ENCODE measurements around the gene CEP72.

DNA sequence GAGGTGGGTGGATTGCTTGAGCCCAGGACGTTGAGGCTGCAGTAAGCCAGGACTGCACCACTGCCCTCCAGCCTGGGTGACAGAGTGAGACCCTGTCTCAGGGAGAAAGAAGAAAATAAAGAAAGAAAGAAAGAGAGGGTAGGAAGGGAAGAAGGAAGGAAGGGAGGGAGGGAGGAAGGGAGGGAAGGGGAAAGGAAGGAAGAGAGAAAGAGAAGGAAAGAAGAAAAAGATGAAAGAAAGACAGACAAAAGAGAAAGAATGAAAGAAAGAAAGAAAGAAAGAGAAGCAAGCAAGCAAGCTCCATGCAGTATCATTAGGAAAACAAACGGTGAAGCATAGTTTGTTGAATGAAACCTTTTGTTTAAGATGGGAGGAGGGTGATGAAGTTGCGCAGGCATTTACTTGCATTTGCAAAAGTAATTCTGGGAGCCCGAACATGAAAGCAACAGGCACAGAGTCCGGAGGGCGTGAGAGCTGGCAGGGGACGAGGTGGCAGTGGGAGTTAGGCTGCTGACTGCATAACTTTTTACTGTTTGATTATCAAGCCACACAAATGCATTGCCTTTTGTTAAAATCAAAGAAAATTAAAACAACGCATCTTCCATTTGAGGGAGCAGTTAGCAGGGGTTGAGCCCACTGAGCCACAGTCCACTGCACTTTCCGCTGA is 26.0 kb upstream of the CEP72 start:
- TF ChIP-seq, protein P1, sequence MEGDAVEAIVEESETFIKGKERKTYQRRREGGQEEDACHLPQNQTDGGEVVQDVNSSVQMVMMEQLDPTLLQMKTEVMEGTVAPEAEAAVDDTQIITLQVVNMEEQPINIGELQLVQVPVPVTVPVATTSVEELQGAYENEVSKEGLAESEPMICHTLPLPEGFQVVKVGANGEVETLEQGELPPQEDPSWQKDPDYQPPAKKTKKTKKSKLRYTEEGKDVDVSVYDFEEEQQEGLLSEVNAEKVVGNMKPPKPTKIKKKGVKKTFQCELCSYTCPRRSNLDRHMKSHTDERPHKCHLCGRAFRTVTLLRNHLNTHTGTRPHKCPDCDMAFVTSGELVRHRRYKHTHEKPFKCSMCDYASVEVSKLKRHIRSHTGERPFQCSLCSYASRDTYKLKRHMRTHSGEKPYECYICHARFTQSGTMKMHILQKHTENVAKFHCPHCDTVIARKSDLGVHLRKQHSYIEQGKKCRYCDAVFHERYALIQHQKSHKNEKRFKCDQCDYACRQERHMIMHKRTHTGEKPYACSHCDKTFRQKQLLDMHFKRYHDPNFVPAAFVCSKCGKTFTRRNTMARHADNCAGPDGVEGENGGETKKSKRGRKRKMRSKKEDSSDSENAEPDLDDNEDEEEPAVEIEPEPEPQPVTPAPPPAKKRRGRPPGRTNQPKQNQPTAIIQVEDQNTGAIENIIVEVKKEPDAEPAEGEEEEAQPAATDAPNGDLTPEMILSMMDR (IDR thresholded peaks at IDR 0.05) = no peak
- TF ChIP-seq, protein P2, sequence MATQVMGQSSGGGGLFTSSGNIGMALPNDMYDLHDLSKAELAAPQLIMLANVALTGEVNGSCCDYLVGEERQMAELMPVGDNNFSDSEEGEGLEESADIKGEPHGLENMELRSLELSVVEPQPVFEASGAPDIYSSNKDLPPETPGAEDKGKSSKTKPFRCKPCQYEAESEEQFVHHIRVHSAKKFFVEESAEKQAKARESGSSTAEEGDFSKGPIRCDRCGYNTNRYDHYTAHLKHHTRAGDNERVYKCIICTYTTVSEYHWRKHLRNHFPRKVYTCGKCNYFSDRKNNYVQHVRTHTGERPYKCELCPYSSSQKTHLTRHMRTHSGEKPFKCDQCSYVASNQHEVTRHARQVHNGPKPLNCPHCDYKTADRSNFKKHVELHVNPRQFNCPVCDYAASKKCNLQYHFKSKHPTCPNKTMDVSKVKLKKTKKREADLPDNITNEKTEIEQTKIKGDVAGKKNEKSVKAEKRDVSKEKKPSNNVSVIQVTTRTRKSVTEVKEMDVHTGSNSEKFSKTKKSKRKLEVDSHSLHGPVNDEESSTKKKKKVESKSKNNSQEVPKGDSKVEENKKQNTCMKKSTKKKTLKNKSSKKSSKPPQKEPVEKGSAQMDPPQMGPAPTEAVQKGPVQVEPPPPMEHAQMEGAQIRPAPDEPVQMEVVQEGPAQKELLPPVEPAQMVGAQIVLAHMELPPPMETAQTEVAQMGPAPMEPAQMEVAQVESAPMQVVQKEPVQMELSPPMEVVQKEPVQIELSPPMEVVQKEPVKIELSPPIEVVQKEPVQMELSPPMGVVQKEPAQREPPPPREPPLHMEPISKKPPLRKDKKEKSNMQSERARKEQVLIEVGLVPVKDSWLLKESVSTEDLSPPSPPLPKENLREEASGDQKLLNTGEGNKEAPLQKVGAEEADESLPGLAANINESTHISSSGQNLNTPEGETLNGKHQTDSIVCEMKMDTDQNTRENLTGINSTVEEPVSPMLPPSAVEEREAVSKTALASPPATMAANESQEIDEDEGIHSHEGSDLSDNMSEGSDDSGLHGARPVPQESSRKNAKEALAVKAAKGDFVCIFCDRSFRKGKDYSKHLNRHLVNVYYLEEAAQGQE (IDR thresholded peaks at IDR 0.05; ENCODE audit: insufficient read depth in 1 of 2, low read depth in 2 of 2, low read length in 1 of 2) = no peak
